Caco-2 (cell line): Measurements from ENCODE around the gene RNASE1. TPM values are rescaled to one million over a fixed set of nuclear protein-coding genes. Genes with fewer than 3 reads are reported as not detected.
A peak's percentile ranks its signal among the peaks of the same experiment; 100 is the strongest.

Source experiments
- BruUV-seq: library from RNA; stranded (reverse); fragments of 400-500 nt; replicated peaks from 2 replicates; lab custom pipeline; 2021; lab: Mats Ljungman, UMichigan
- CTCF ChIA-PET: fragments of 300-600 bp; sonication (Branson Sonifier 250); formaldehyde crosslinking; loops from one replicate; lab custom pipeline; 2022; ENCODE audit warnings: antibody characterized with exemption; lab: Charles Lee
- POLR2A ChIA-PET: fragments of 300-600 bp; sonication (Branson Sonifier 250); formaldehyde crosslinking; loops from one replicate; lab custom pipeline; 2022; ENCODE audit warnings: antibody characterized with exemption; lab: Charles Lee
- DNase-seq, 2 experiments: peaks; one replicate each; pipeline versions ENCODE4 v3.0.0 to v3.0.0-alpha.2; 2020 to 2022
- H3K27me3 ChIP-seq: replicated peaks from 2 replicates; pipeline ENCODE4 v1.6.0; 2011; ENCODE audit warnings: low read length; ENCODE audit not compliant: control insufficient read depth, insufficient read depth
- H3K36me3 ChIP-seq: 2 replicates; pipeline ENCODE4 v1.5.1; 2011; ENCODE audit warnings: low read length; ENCODE audit not compliant: control insufficient read depth, insufficient read depth
- H3K4me1 ChIP-seq: fragments of 250-450 bp; sonication (Bioruptor Pico); 2 replicates; pipeline ENCODE4 v1.5.1; 2020; ENCODE audit warnings: mild to moderate bottlenecking
- H3K4me3 ChIP-seq: 2 replicates; pipeline ENCODE4 v1.5.1; 2011; ENCODE audit warnings: low read depth, mild to moderate bottlenecking, control low read depth, low read length
- H3K9me3 ChIP-seq: fragments of 250-450 bp; sonication (Bioruptor Pico); 2 replicates; pipeline ENCODE4 v1.5.1; 2020; ENCODE audit warnings: mild to moderate bottlenecking, moderate library complexity
- H3K27ac Mint-ChIP-seq: one replicate; pipeline ENCODE4 v1.8.0; 2022; ENCODE audit warnings: mixed read lengths; ENCODE audit not compliant: unreplicated experiment
- H3K27me3 Mint-ChIP-seq: one replicate; pipeline ENCODE4 v1.8.0; 2022; ENCODE audit warnings: mixed read lengths; ENCODE audit not compliant: insufficient read depth, unreplicated experiment
- H3K36me3 Mint-ChIP-seq: one replicate; pipeline ENCODE4 v1.8.0; 2022; ENCODE audit warnings: mild to moderate bottlenecking, mixed read lengths; ENCODE audit not compliant: insufficient read depth, unreplicated experiment
- H3K4me1 Mint-ChIP-seq: one replicate; pipeline ENCODE4 v1.8.0; 2022; ENCODE audit warnings: low read depth, mixed read lengths; ENCODE audit not compliant: unreplicated experiment
- H3K4me3 Mint-ChIP-seq: one replicate; pipeline ENCODE4 v1.8.0; 2022; ENCODE audit warnings: mild to moderate bottlenecking, moderate library complexity, mixed read lengths; ENCODE audit not compliant: unreplicated experiment
- H3K9me3 Mint-ChIP-seq: one replicate; pipeline ENCODE4 v1.8.0; 2022; ENCODE audit warnings: mixed read lengths; ENCODE audit not compliant: unreplicated experiment
- CTCF ChIP-seq, 2 experiments: fragments of 200-600 bp in 1 of 2; IDR thresholded peaks; 1 replicate in 1 of 2; 2 replicates in 1 of 2; pipeline versions ENCODE4 v1.5.1 to v1.8.0; 2011 to 2022; ENCODE audit warnings: antibody characterized with exemption in 1 of 2, control low read depth in 1 of 2, inconsistent platforms in 1 of 2, low read depth in 1 of 2, low read length in 1 of 2, mild to moderate bottlenecking in 1 of 2, moderate library complexity in 1 of 2; ENCODE audit not compliant: insufficient read depth in 1 of 2, severe bottlenecking in 1 of 2, unreplicated experiment in 1 of 2
- intact Hi-C: fragments of 100-400 bp; cut with micrococcal nuclease; formaldehyde crosslinking; loops from one replicate; pipeline ENCODE4 v1.10.0; 2022; ENCODE audit not compliant: unreplicated experiment
- total RNA-seq: library from RNA; stranded (reverse); gene quantifications from 2 replicates; pipeline ENCODE4 v1.2.3, GENCODE V29; 2022

RNASE1 gene
- total RNA-seq, 1 experiment from 2014 or later = 1.5 TPM

GRCh38 chr14:20809917-20810316 lies 7.3 kb upstream of the RNASE1 start:
- BruUV-seq = no TSS peak
- H3K27me3 Mint-ChIP-seq = peaks cover 7% of the 10 kb centered on the region
- POLR2A ChIA-PET = no interaction called here

DNA sequence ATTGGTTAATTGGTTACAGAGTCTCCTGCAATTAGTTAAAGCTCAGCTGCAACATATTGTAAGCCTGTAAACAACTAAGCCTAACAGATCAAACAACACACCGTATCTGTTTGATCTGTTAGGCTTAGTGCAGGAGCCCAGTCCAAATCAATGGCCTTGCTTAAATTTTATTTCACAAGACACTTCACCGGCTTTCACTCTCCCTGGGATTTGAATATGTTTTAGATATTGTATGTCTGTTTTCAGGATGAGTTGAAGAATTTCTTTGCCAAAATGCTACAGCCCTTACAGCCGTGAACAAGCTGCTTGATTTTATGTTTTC lies 5.5 kb upstream of the RNASE1 start:
- H3K27ac Mint-ChIP-seq = no peak overlapping the region
- no peak overlapping the region for H3K4me3 ChIP-seq
- DNase-seq = no peak
- H3K9me3 ChIP-seq = no peaks in the 10 kb centered on the region
- H3K36me3 ChIP-seq = no peaks in the 10 kb centered on the region
- intact Hi-C loops = no loop called here
- peaks cover 7% of the 10 kb centered on the region for H3K27me3 Mint-ChIP-seq
- peaks cover 38% of the 10 kb centered on the region for H3K4me1 ChIP-seq
- H3K9me3 Mint-ChIP-seq = no peaks in the 10 kb centered on the region
- H3K27me3 ChIP-seq = no peaks in the 10 kb centered on the region
- peaks cover 17% of the 10 kb centered on the region for H3K4me1 Mint-ChIP-seq
- H3K4me3 Mint-ChIP-seq = no peak overlapping the region
- ChIA-PET CTCF (interaction anchor here (1.3 kb wide), 1 partner anchor 50 kb away, joined by 3 read pairs; no protein-coding TSS in a partner anchor), POLR2A (no interaction called here)
- no peak for TF ChIP-seq CTCF (IDR thresholded peaks at IDR 0.05; ENCODE audit: insufficient read depth in 1 of 2, low read depth in 1 of 2, low read length in 1 of 2, severe bottlenecking in 1 of 2, unreplicated experiment in 1 of 2)
- H3K36me3 Mint-ChIP-seq = no peaks in the 10 kb centered on the region
- BruUV-seq = no TSS peak

More at GRCh38 chr14:20809917-20810316, 7.3 kb upstream of the RNASE1 start:
- Mint-ChIP-seq H3K27ac (no peak overlapping the region), H3K4me3 (no peak overlapping the region), H3K4me1 (peaks cover 25% of the 10 kb centered on the region), H3K36me3 (no peaks in the 10 kb centered on the region), H3K9me3 (no peaks in the 10 kb centered on the region)
- CTCF ChIA-PET = no interaction called here
- Histone ChIP-seq H3K27me3 (no peaks in the 10 kb centered on the region), H3K4me1 (peaks cover 38% of the 10 kb centered on the region), H3K9me3 (no peaks in the 10 kb centered on the region), H3K4me3 (no peak overlapping the region), H3K36me3 (no peaks in the 10 kb centered on the region; the same call in 1 of the 2 replicates)
- TF ChIP-seq CTCF (IDR thresholded peaks at IDR 0.05; ENCODE audit: insufficient read depth in 1 of 2, low read depth in 1 of 2, low read length in 1 of 2, severe bottlenecking in 1 of 2, unreplicated experiment in 1 of 2) = no peak
- no peak for DNase-seq
- intact Hi-C loops = no loop called here

DNA sequence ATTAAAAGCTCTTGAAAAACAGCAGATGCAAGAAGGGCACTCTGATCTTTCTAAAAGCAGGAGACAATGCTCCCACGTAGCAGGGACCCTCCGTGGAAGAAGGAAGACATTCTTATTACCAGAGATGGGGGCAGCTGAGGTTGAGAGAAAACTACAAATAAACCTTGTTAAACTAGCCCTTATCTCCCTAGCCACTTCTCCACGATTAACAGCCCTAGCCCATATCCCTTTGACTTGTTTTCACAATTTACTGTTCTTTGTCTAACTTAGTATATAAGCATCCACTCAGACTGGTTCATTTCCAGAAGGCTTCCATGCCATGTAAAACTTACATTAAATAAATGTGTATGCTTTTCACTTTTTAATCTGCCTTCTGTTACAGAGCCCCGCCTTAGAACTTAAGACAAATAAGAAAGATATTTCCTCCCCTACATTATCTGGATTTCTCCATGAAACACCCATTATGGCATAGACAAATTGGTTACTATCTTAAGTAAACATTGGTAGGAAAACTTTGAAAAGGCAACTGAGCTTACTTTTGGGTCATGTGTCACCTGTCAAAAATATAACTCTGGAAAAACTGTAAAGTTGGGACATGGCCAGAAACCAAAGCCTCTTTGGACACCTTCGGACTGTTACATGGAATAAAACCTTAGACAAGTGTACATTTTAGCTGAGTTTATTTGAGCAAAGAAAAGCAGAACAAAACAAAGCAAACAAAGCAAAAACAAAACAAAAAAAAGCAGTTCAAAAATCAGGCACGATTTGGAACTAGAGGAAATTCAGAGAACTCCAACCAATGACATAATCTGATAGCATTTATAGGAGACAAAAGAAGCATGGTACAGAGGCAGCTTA lies 4.9 kb upstream of the RNASE1 start:
- no peaks in the 10 kb centered on the region for H3K36me3 Mint-ChIP-seq
- TF ChIP-seq CTCF (IDR thresholded peaks at IDR 0.05; ENCODE audit: insufficient read depth in 1 of 2, low read depth in 1 of 2, low read length in 1 of 2, severe bottlenecking in 1 of 2, unreplicated experiment in 1 of 2) = no peak
- peak overlapping the region; percentile 35 for H3K4me3 Mint-ChIP-seq
- H3K27me3 ChIP-seq = no peaks in the 10 kb centered on the region
- H3K27ac Mint-ChIP-seq = no peak overlapping the region
- BruUV-seq = no TSS peak
- H3K27me3 Mint-ChIP-seq = peaks cover 7% of the 10 kb centered on the region
- peaks cover 38% of the 10 kb centered on the region for H3K4me1 ChIP-seq
- no peaks in the 10 kb centered on the region for H3K9me3 ChIP-seq
- peaks cover 23% of the 10 kb centered on the region for H3K4me1 Mint-ChIP-seq
- no peaks in the 10 kb centered on the region for H3K36me3 ChIP-seq
- DNase-seq = peak in 1 of 2 experiments; percentile 13
- no peak overlapping the region for H3K4me3 ChIP-seq
- intact Hi-C loops = no loop called here
- ChIA-PET CTCF (interaction anchor here (1.3 kb wide), 1 partner anchor 50 kb away, joined by 3 read pairs; no protein-coding TSS in a partner anchor), POLR2A (no interaction called here)
- H3K9me3 Mint-ChIP-seq = no peaks in the 10 kb centered on the region
